H1 (cell line): ENCODE data around the gene CTDP1. TPM values are rescaled to one million over a fixed set of nuclear protein-coding genes. Genes with fewer than 3 reads are reported as not detected.

Experiments
- CTCF ChIA-PET: fragments of 300-600 bp; sonication (Branson Sonifier 250); formaldehyde crosslinking; loops from one replicate; lab custom pipeline; 2021; ENCODE audit not compliant: partially characterized antibody; lab: Charles Lee
- POLR2A ChIA-PET: fragments of 300-600 bp; sonication (Branson Sonifier 250); formaldehyde crosslinking; loops from one replicate; lab custom pipeline; 2021; ENCODE audit warnings: inconsistent platforms; ENCODE audit not compliant: partially characterized antibody; lab: Charles Lee
- DNase-seq, 2 experiments: peaks; one replicate each; pipeline versions ENCODE4 v3.0.0 to v3.0.0-alpha.2; 2010 to 2022; ENCODE audit warnings: low spot score in 2 of 2, low read depth in 1 of 2, mixed read lengths in 1 of 2
- FAIRE-seq: peaks from 2 replicates; lab custom pipeline; 2011; peaks lifted over from hg19 to GRCh38; lab: Jason Lieb, UNC
- H2AFZ ChIP-seq: 2 replicates; pipeline ENCODE4 v1.8.1; 2012; ENCODE audit warnings: low read length, inconsistent platforms
- H2AK5ac ChIP-seq: 2 replicates; pipeline ENCODE4 v1.6.1; 2013; ENCODE audit warnings: low read depth, low read length
- H2BK120ac ChIP-seq: replicated peaks from 2 replicates; pipeline ENCODE3; 2013; ENCODE audit warnings: low read depth, low read length, inconsistent platforms
- H2BK12ac ChIP-seq: 2 replicates; pipeline ENCODE4 v1.6.1; 2013; ENCODE audit warnings: low read depth, low read length
- H2BK15ac ChIP-seq: 2 replicates; pipeline ENCODE4 v1.6.1; 2013; ENCODE audit warnings: low read length
- H2BK20ac ChIP-seq: 2 replicates; pipeline ENCODE4 v1.6.1; 2013; ENCODE audit warnings: low read length
- H2BK5ac ChIP-seq: 2 replicates; pipeline ENCODE4 v1.6.1; 2013; ENCODE audit warnings: low read depth, low read length
- H3K14ac ChIP-seq: 2 replicates; pipeline ENCODE4 v1.6.1; 2013; ENCODE audit warnings: inconsistent platforms; ENCODE audit not compliant: insufficient read length
- H3K18ac ChIP-seq: 2 replicates; pipeline ENCODE4 v1.6.1; 2013; ENCODE audit warnings: low read length; ENCODE audit errors: extremely low read depth
- H3K23ac ChIP-seq: 2 replicates; pipeline ENCODE4 v1.6.1; 2013; ENCODE audit warnings: inconsistent platforms; ENCODE audit not compliant: insufficient read length
- H3K23me2 ChIP-seq: 2 replicates; pipeline ENCODE4 v1.6.1; 2013; ENCODE audit warnings: low read depth, low read length
- H3K27ac ChIP-seq: 2 replicates; pipeline ENCODE4 v1.6.1; 2011; ENCODE audit warnings: low read depth, low read length, inconsistent platforms
- H3K27me3 ChIP-seq, 4 experiments: replicated peaks in 1 of 4; 1 replicate in 1 of 4; 2 replicates in 3 of 4; pipeline versions ENCODE4 v1.6.1 to v1.8.1; 2011 to 2013; ENCODE audit warnings: low read length in 3 of 4, mild to moderate bottlenecking in 3 of 4, inconsistent platforms in 2 of 4, mixed read lengths in 2 of 4, moderate library complexity in 1 of 4; ENCODE audit not compliant: control insufficient read depth in 3 of 4, insufficient read depth in 3 of 4; ENCODE audit errors: extremely low read depth in 1 of 4
- H3K36me3 ChIP-seq, 4 experiments: 2 replicates each; pipeline versions ENCODE4 v1.6.1 to v1.8.1; 2011 to 2013; ENCODE audit warnings: mild to moderate bottlenecking in 4 of 4, low read length in 3 of 4, moderate library complexity in 2 of 4, control low read depth in 1 of 4, inconsistent platforms in 1 of 4; ENCODE audit not compliant: insufficient read depth in 4 of 4, control insufficient read depth in 2 of 4
- H3K4ac ChIP-seq: replicated peaks from 2 replicates; pipeline ENCODE3; 2013; ENCODE audit warnings: low read length, low read depth, mixed read lengths, inconsistent platforms; ENCODE audit not compliant: insufficient read length
- H3K4me1 ChIP-seq, 4 experiments: replicated peaks in 1 of 4; 1 replicate in 1 of 4; 2 replicates in 3 of 4; pipeline versions ENCODE4 v1.6.1 to v1.8.1; 2011 to 2013; ENCODE audit warnings: low read length in 3 of 4, inconsistent platforms in 2 of 4, mixed read lengths in 1 of 4; ENCODE audit not compliant: insufficient read depth in 4 of 4, control insufficient read depth in 3 of 4
- H3K4me2 ChIP-seq, 2 experiments: 2 replicates each; pipeline versions ENCODE4 v1.6.1 to v1.8.1; 2011 to 2013; ENCODE audit warnings: low read depth in 2 of 2, low read length in 2 of 2, control low read depth in 1 of 2, inconsistent platforms in 1 of 2, mild to moderate bottlenecking in 1 of 2; ENCODE audit not compliant: insufficient read depth in 1 of 2
- H3K4me3 ChIP-seq, 4 experiments: fragments of 200-600, 300-600 bp in 1 of 4; sonication (generic), shearing (Covaris generic), sonication (Bioruptor Twin) in 1 of 4; 2 replicates each; pipeline versions ENCODE4 v1.5.1 to v1.8.1; 2011 to 2016; ENCODE audit warnings: low read length in 4 of 4, low read depth in 3 of 4, control low read depth in 2 of 4, inconsistent platforms in 2 of 4, mild to moderate bottlenecking in 2 of 4, mixed read lengths in 1 of 4, moderate library complexity in 1 of 4; ENCODE audit not compliant: insufficient read depth in 2 of 4; ENCODE audit errors: extremely low read depth in 1 of 4
- H3K56ac ChIP-seq: replicated peaks from 2 replicates; pipeline ENCODE3; 2013; ENCODE audit warnings: low read depth, mild to moderate bottlenecking, mixed read lengths, low read length, inconsistent platforms; ENCODE audit not compliant: insufficient read length
- H3K79me1 ChIP-seq: 2 replicates; pipeline ENCODE4 v1.6.1; 2013; ENCODE audit warnings: low read depth, low read length, control low read depth
- H3K79me2 ChIP-seq, 2 experiments: 2 replicates each; pipeline versions ENCODE4 v1.6.1 to v1.8.1; 2012 to 2013; ENCODE audit warnings: low read length in 2 of 2, mild to moderate bottlenecking in 2 of 2, inconsistent platforms in 1 of 2; ENCODE audit not compliant: insufficient read depth in 2 of 2, control insufficient read depth in 1 of 2
- H3K9ac ChIP-seq, 4 experiments: replicated peaks in 1 of 4; 1 replicate in 1 of 4; 2 replicates in 3 of 4; pipeline versions ENCODE4 v1.6.1 to v1.8.1; 2011 to 2013; ENCODE audit warnings: low read depth in 3 of 4, low read length in 3 of 4, control low read depth in 2 of 4, mild to moderate bottlenecking in 2 of 4, moderate library complexity in 2 of 4, inconsistent platforms in 1 of 4; ENCODE audit errors: extremely low read depth in 1 of 4
- H3K9me3 ChIP-seq, 2 experiments: 2 replicates each; pipeline versions ENCODE4 v1.6.1 to v1.8.1; 2012 to 2013; ENCODE audit warnings: mild to moderate bottlenecking in 2 of 2, moderate library complexity in 2 of 2, control low read depth in 1 of 2, inconsistent platforms in 1 of 2, low read depth in 1 of 2, low read length in 1 of 2, mixed read lengths in 1 of 2; ENCODE audit not compliant: insufficient read depth in 2 of 2
- H4K20me1 ChIP-seq, 2 experiments: replicated peaks in 1 of 2; 2 replicates each; pipeline versions ENCODE3 to v1.8.1; 2011 to 2013; ENCODE audit warnings: inconsistent platforms in 2 of 2, low read length in 2 of 2, mild to moderate bottlenecking in 1 of 2; ENCODE audit not compliant: insufficient read depth in 2 of 2, control insufficient read depth in 1 of 2
- H4K5ac ChIP-seq: 2 replicates; pipeline ENCODE4 v1.6.1; 2013; ENCODE audit warnings: low read length, low read depth, mixed read lengths, inconsistent platforms; ENCODE audit not compliant: insufficient read length
- H4K8ac ChIP-seq: 2 replicates; pipeline ENCODE4 v1.8.0; 2013; ENCODE audit warnings: mild to moderate bottlenecking, moderate library complexity, low read length, inconsistent platforms; ENCODE audit not compliant: insufficient read depth; ENCODE audit errors: extremely low read depth
- H4K91ac ChIP-seq: replicated peaks from 2 replicates; pipeline ENCODE3; 2013; ENCODE audit warnings: low read length, mixed read lengths, inconsistent platforms; ENCODE audit not compliant: insufficient read length
- ASH2L ChIP-seq: fragments of 200-600, 300-600 bp; sonication (generic); IDR thresholded peaks from one replicate; pipeline ENCODE4 v1.7.1; 2017; ENCODE audit warnings: low read length
- EP300 ChIP-seq, 2 experiments: IDR thresholded peaks; 1 replicate in 1 of 2; 2 replicates in 1 of 2; pipeline ENCODE4 v1.6.1; 2011 to 2012; ENCODE audit warnings: low read depth in 2 of 2, low read length in 2 of 2, mild to moderate bottlenecking in 2 of 2, borderline replicate concordance in 1 of 2, inconsistent platforms in 1 of 2, moderate library complexity in 1 of 2
- EZH2 ChIP-seq: fragments of 200-600 bp; sonication (generic); IDR thresholded peaks from 2 replicates; pipeline ENCODE4 v1.7.1; 2012; ENCODE audit warnings: low read depth, mild to moderate bottlenecking, moderate library complexity, low read length, inconsistent platforms; ENCODE audit not compliant: severe bottlenecking
- JUN ChIP-seq: IDR thresholded peaks from 2 replicates; pipeline ENCODE4 v1.6.1; 2011; ENCODE audit warnings: low read depth, mild to moderate bottlenecking, improper control_type of control experiment, low read length
- KDM5A ChIP-seq: fragments of 200-600 bp; IDR thresholded peaks from 2 replicates; pipeline ENCODE4 v1.7.1; 2012; ENCODE audit warnings: mild to moderate bottlenecking, low read length, inconsistent platforms, mixed read lengths
- PHF8 ChIP-seq: fragments of 200-600 bp; sonication (generic); conservative IDR thresholded peaks from 2 replicates; pipeline ENCODE4 v1.7.1; 2012; ENCODE audit warnings: low read depth, mild to moderate bottlenecking, inconsistent platforms, low read length, moderate library complexity
- SAP30 ChIP-seq: fragments of 300-600 bp; sonication (generic); IDR thresholded peaks from 2 replicates; pipeline ENCODE4 v1.7.1; 2012; ENCODE audit warnings: low read length, moderate library complexity, mild to moderate bottlenecking, inconsistent platforms; ENCODE audit not compliant: insufficient read depth, insufficient replicate concordance
- SIX5 ChIP-seq: IDR thresholded peaks from 2 replicates; pipeline ENCODE4 v1.6.1; 2011; ENCODE audit warnings: mild to moderate bottlenecking, low read depth, low read length
- SP4 ChIP-seq: IDR thresholded peaks from 2 replicates; pipeline ENCODE4 v1.6.1; 2012; ENCODE audit warnings: low read length, inconsistent platforms
- SUZ12 ChIP-seq: fragments of 200-600 bp; sonication (generic); IDR thresholded peaks from 2 replicates; pipeline ENCODE4 v1.6.1; 2012; ENCODE audit warnings: mild to moderate bottlenecking, inconsistent platforms, low read length, moderate library complexity, mixed read lengths
- WGBS, 2 experiments: shearing (Covaris generic) in 1 of 2; methylation state at CpG; one replicate each; pipeline versions ENCODE4 v1.1.6 to v1.1.7; 2013 to 2015; ENCODE audit warnings: low lambda C conversion rate in 2 of 2, mixed read lengths in 2 of 2, inconsistent platforms in 1 of 2, low coverage in 1 of 2, missing lambda C conversion rate in 1 of 2; ENCODE audit not compliant: insufficient replicate concordance in 2 of 2, insufficient coverage in 1 of 2, insufficient read length in 1 of 2; ENCODE audit errors: extremely low coverage in 1 of 2, missing lambda C conversion rate in 1 of 2; 5-methylcytosine and 5-hydroxymethylcytosine counted together
- polyA plus RNA-seq, 7 experiments: library from polyadenylated mRNA; depleted of rRNA in 3 of 7; stranded (reverse) in 5 of 7; unstranded in 2 of 7; fragments of >200 nt in 5 of 7; fragments of 200-250 nt in 2 of 7; gene quantifications; 1 replicate in 5 of 7; 2 replicates in 1 of 7; 4 replicates in 1 of 7; pipeline versions ENCODE4 v1.2.1 to v1.2.3, GENCODE V29; 2011 to 2013; ENCODE audit warnings: missing spikeins in 2 of 7, mixed read lengths in 2 of 7
- total RNA-seq: library from RNA; stranded (reverse); fragmentation: NEBNext Ultra II Directional; extraction: Animal tissue kit (Norgen Biotek cat#: 25700); gene quantifications from 2 replicates; pipeline ENCODE4 v1.2.1, GENCODE V29; 2021
- TF ChIP-seq, protein P1 (sequence below), 3 experiments: IDR thresholded peaks; 1 replicate in 2 of 3; 2 replicates in 1 of 3; pipeline versions ENCODE4 v1.5.1 to v1.6.1; 2011; ENCODE audit warnings: low read length in 3 of 3, mild to moderate bottlenecking in 3 of 3, inconsistent platforms in 2 of 3, low read depth in 1 of 3, moderate library complexity in 1 of 3; ENCODE audit not compliant: insufficient read depth in 1 of 3; ENCODE audit errors: control extremely low read depth in 1 of 3

Gene CTDP1
- total and polyA plus RNA-seq, 2 of the 8 experiments (the other 6 are each of a cell fraction or from before 2014, with no cell fraction given), result 16.6 to 37.0 TPM

DNA sequence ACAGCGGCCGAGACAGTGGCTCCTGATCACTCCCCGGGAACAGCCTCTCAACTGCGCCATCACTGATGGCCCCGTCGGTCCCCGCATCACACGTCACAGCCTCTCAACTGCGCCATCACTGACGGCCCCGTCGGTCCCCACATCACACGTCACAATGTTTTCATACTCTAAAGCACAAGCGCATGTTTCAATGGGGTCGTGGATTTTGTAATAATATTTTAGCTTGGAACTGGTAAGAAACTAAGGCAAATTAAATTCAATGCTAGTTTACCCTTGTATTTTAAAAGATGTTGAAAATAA is 44.2 kb upstream of the CTDP1 start:
- Histone ChIP-seq H3K4me2 (no peak overlapping the region), H3K36me3 (no peaks in the 10 kb centered on the region), H2BK20ac (no peak overlapping the region), H3K18ac (no peak overlapping the region), H3K9ac (no peak overlapping the region), H3K14ac (no peak overlapping the region), H3K4ac (no peak overlapping the region), H3K23me2 (peaks cover 10% of the 10 kb centered on the region; the same call in 1 of the 2 replicates), H4K20me1 (peaks cover 0 to 2% of the 10 kb centered on the region in 2 experiments), H3K79me2 (no peaks in the 10 kb centered on the region), H2BK12ac (no peak overlapping the region), H3K23ac (no peak overlapping the region), H3K27ac (no peak overlapping the region), H2AFZ (no peak overlapping the region), H4K8ac (no peak overlapping the region), H2BK15ac (no peak overlapping the region), H2BK120ac (no peak overlapping the region), H3K4me3 (no peak overlapping the region), H3K9me3 (peaks cover 0 to 6% of the 10 kb centered on the region in 2 experiments; a peak in 2 of 4 replicates), H3K27me3 (peaks cover 0 to 22% (median 13%) of the 10 kb centered on the region in 4 experiments; a peak in 5 of 7 replicates), H2AK5ac (no peak overlapping the region), H2BK5ac (no peak overlapping the region), H4K91ac (no peak overlapping the region), H3K79me1 (no peaks in the 10 kb centered on the region), H3K4me1 (peaks cover 0 to 2% (median 0%) of the 10 kb centered on the region in 4 experiments; a peak in 1 of 7 replicates), H3K56ac (no peak overlapping the region), H4K5ac (no peak overlapping the region)
- ChIA-PET POLR2A (no interaction called here), CTCF (interaction anchor here (1.7 kb wide), 1 partner anchor 257 kb away, joined by 5 read pairs; no protein-coding TSS in a partner anchor)
- FAIRE-seq, result no peak
- WGBS, 2 experiments, result 90% methylated on average over 15 of the region's 15 CpGs; no CpG with 5 or more reads in 1 of the 2 experiments
- no peak for DNase-seq
- TF ChIP-seq, protein P1, sequence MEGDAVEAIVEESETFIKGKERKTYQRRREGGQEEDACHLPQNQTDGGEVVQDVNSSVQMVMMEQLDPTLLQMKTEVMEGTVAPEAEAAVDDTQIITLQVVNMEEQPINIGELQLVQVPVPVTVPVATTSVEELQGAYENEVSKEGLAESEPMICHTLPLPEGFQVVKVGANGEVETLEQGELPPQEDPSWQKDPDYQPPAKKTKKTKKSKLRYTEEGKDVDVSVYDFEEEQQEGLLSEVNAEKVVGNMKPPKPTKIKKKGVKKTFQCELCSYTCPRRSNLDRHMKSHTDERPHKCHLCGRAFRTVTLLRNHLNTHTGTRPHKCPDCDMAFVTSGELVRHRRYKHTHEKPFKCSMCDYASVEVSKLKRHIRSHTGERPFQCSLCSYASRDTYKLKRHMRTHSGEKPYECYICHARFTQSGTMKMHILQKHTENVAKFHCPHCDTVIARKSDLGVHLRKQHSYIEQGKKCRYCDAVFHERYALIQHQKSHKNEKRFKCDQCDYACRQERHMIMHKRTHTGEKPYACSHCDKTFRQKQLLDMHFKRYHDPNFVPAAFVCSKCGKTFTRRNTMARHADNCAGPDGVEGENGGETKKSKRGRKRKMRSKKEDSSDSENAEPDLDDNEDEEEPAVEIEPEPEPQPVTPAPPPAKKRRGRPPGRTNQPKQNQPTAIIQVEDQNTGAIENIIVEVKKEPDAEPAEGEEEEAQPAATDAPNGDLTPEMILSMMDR (IDR thresholded peaks at IDR 0.05; ENCODE audit: control extremely low read depth in 1 of 3, insufficient read depth in 1 of 3, low read depth in 1 of 3, low read length in 3 of 3), result no peak
- no peak for TF ChIP-seq PHF8
- no peak for TF ChIP-seq JUN
- no peak for TF ChIP-seq EZH2
- no peak for TF ChIP-seq KDM5A
- TF ChIP-seq EP300 (IDR thresholded peaks at IDR 0.05; ENCODE audit: borderline replicate concordance in 1 of 2, low read depth in 2 of 2, low read length in 2 of 2), result no peak
- TF ChIP-seq ASH2L, result no peak
- no peak for TF ChIP-seq SAP30
- TF ChIP-seq SIX5, result no peak
- no peak for TF ChIP-seq SP4
- no peak for TF ChIP-seq SUZ12
